ENCODE measurements around the gene NPHP4. TPM values are rescaled to one million over a fixed set of nuclear protein-coding genes. Genes with fewer than 3 reads are reported as not detected.

NPHP4 gene
- total RNA-seq, 2 experiments from 2014 or later = 6.2 to 7.7 TPM

DNA sequence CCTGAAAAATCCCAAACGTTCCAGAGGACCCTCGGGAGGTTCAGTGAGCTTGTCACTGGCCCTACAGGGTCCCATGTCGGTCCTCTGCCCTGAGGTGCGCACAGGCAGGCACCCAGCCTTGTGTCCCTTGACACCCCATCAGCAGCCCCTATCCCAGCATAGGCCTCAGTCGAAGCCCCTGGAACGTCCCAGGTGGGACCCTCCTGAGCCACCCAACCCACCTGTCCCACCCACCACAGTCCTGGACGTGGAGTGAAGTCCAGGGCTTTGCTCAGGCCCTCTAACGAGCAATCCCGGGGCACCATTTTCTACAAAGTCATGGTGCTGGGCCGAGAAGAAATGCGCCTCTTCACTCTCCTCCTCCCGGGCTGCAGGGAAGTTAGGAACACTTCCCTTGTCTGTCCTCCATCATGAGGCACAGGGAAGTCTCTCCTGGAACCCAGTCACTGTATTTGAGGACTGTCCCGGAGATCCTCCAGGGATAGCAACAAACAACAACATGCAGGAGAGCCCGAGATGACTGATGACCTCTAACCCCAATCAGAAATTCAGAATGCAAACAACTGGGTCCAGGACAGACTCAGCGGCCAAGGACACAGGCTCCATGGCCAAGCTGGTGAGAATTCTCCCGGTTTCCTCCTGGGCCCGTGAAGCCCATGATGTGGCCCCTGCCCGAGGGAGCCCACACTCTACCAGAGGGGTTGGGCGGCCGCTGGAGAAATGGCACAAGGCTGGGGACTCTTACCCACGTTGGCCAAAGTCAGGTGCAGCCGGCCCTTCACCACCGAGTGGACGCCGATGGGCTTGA lies 105.5 kb downstream of the NPHP4 start:
- no peak overlapping the region for H3K4me3 Mint-ChIP-seq
- CTCF ChIA-PET = no interaction called here
- no peaks in the 10 kb centered on the region for H3K4me1 Mint-ChIP-seq (ENCODE audit: low read depth)
- POLR2A ChIA-PET = no interaction called here
- intact Hi-C loops (cut with DNase I, micrococcal nuclease) = no loop called here
- TF ChIP-seq, protein P1, sequence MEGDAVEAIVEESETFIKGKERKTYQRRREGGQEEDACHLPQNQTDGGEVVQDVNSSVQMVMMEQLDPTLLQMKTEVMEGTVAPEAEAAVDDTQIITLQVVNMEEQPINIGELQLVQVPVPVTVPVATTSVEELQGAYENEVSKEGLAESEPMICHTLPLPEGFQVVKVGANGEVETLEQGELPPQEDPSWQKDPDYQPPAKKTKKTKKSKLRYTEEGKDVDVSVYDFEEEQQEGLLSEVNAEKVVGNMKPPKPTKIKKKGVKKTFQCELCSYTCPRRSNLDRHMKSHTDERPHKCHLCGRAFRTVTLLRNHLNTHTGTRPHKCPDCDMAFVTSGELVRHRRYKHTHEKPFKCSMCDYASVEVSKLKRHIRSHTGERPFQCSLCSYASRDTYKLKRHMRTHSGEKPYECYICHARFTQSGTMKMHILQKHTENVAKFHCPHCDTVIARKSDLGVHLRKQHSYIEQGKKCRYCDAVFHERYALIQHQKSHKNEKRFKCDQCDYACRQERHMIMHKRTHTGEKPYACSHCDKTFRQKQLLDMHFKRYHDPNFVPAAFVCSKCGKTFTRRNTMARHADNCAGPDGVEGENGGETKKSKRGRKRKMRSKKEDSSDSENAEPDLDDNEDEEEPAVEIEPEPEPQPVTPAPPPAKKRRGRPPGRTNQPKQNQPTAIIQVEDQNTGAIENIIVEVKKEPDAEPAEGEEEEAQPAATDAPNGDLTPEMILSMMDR (IDR thresholded peaks at IDR 0.05) = no peak
- no peaks in the 10 kb centered on the region for H3K4me1 ChIP-seq (ENCODE audit: insufficient read depth, low read length)
- H3K27ac Mint-ChIP-seq = no peak overlapping the region
- H3K36me3 ChIP-seq (ENCODE audit: insufficient read depth, low read length) = peaks cover 5% of the 10 kb centered on the region
- H3K27me3 ChIP-seq (ENCODE audit: control insufficient read depth in 1 of 2, insufficient read depth in 2 of 2, low read length in 2 of 2) = no peaks in the 10 kb centered on the region
- no peak overlapping the region for H3K27ac ChIP-seq (ENCODE audit: low read depth in 1 of 2, low read length in 2 of 2)
- no peaks in the 10 kb centered on the region for H3K9me3 ChIP-seq (ENCODE audit: control insufficient read depth in 1 of 2, insufficient read depth in 1 of 2, low read length in 2 of 2)
- no peaks in the 10 kb centered on the region for H3K9me3 Mint-ChIP-seq
- DNase-seq (no peak), ATAC-seq (ENCODE audit: poor library complexity) (no peak)
- no peak overlapping the region for H3K4me3 ChIP-seq (ENCODE audit: low read length)
- H3K36me3 Mint-ChIP-seq (ENCODE audit: low read depth) = peaks cover 8% of the 10 kb centered on the region
- no peaks in the 10 kb centered on the region for H3K27me3 Mint-ChIP-seq

DNA sequence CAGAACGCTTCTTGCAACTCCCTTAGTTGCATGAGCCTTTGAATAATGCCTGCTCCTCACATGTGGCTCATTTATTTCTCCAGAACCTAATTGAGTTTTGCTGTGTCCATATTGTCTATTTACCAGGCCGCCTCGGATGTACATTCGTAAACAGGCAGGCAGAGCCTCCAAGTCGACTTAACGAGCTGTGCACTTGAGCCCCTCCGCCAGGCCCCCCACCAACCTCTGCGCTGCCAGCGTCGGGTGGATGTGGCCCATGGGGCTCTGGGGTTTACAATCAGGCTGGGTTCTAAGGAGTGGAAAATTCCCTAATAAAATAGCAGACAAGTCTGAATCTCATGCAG lies 106.1 kb downstream of the NPHP4 start:
- Histone ChIP-seq H3K4me3 (ENCODE audit: low read length) (no peak overlapping the region), H3K9me3 (ENCODE audit: control insufficient read depth in 1 of 2, insufficient read depth in 1 of 2, low read length in 2 of 2) (no peaks in the 10 kb centered on the region), H3K4me1 (ENCODE audit: insufficient read depth, low read length) (no peaks in the 10 kb centered on the region), H3K27ac (ENCODE audit: low read depth in 1 of 2, low read length in 2 of 2) (no peak overlapping the region), H3K36me3 (ENCODE audit: insufficient read depth, low read length) (peaks cover 5% of the 10 kb centered on the region), H3K27me3 (ENCODE audit: control insufficient read depth in 1 of 2, insufficient read depth in 2 of 2, low read length in 2 of 2) (no peaks in the 10 kb centered on the region)
- H3K9me3 Mint-ChIP-seq = no peaks in the 10 kb centered on the region
- peaks cover 8% of the 10 kb centered on the region for H3K36me3 Mint-ChIP-seq (ENCODE audit: low read depth)
- no peaks in the 10 kb centered on the region for H3K27me3 Mint-ChIP-seq
- TF ChIP-seq, protein P1 (IDR thresholded peaks at IDR 0.05) = no peak
- ATAC-seq (ENCODE audit: poor library complexity) = no peak
- no peak for DNase-seq
- POLR2A ChIA-PET = no interaction called here
- no peak overlapping the region for H3K4me3 Mint-ChIP-seq
- H3K27ac Mint-ChIP-seq = no peak overlapping the region
- CTCF ChIA-PET = no interaction called here
- no peaks in the 10 kb centered on the region for H3K4me1 Mint-ChIP-seq (ENCODE audit: low read depth)
- intact Hi-C loops (cut with DNase I, micrococcal nuclease) = no loop called here

DNA sequence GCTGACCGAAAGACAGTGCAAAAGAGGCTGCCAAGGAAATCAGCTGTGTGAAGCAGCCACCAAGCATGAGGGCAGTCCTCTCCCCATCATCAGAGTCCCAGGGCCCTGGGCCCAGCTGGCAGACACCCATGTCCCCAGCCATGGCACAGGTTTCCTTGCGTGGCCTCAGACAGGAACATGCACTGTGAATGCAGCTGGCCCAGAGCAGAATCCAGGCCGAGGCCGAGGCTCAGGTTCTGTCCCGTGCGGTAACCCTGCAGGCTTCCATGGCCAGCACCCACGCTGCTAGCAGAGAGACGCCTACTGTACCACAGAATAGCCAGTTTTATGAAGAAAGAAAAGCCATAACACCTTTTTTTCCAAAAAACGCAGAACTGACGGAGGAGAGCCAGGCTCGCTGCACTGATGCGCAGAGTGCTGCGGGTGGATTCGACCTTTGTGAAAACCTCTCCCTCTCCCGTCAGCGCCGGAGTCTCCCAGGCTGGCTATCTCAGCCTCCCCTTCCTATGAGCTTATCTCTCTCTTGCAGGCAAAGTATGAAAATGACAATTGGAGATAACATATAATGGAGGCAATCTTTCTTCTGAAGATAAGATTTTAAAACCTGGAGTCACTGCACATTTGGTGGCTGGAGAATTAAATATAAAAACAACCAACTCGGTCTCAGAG lies 106.6 kb downstream of the NPHP4 start:
- no peak for ATAC-seq (ENCODE audit: poor library complexity)

More for the DNA sequence above, 106.6 kb downstream of the NPHP4 start:
- no peak overlapping the region for H3K4me3 ChIP-seq (ENCODE audit: low read length)
- CTCF ChIA-PET = no interaction called here
- Mint-ChIP-seq H3K27me3 (no peaks in the 10 kb centered on the region), H3K4me3 (no peak overlapping the region), H3K27ac (no peak overlapping the region), H3K36me3 (ENCODE audit: low read depth) (peaks cover 8% of the 10 kb centered on the region), H3K9me3 (no peaks in the 10 kb centered on the region), H3K4me1 (ENCODE audit: low read depth) (no peaks in the 10 kb centered on the region)
- H3K9me3 ChIP-seq (ENCODE audit: control insufficient read depth in 1 of 2, insufficient read depth in 1 of 2, low read length in 2 of 2) = peaks cover 0 to 2% of the 10 kb centered on the region in 2 experiments
- H3K36me3 ChIP-seq (ENCODE audit: insufficient read depth, low read length) = peaks cover 5% of the 10 kb centered on the region
- no peaks in the 10 kb centered on the region for H3K27me3 ChIP-seq (ENCODE audit: control insufficient read depth in 1 of 2, insufficient read depth in 2 of 2, low read length in 2 of 2)
- intact Hi-C loops (cut with DNase I, micrococcal nuclease) = no loop called here
- H3K4me1 ChIP-seq (ENCODE audit: insufficient read depth, low read length) = no peaks in the 10 kb centered on the region
- DNase-seq = no peak
- TF ChIP-seq, protein P1 (IDR thresholded peaks at IDR 0.05) = no peak
- no peak overlapping the region for H3K27ac ChIP-seq (ENCODE audit: low read depth in 1 of 2, low read length in 2 of 2)
- POLR2A ChIA-PET = no interaction called here

All from CD4-positive, alpha-beta T cell (primary cell).